Measurements from ENCODE around the gene ZFYVE9.
A peak's percentile ranks its signal among the peaks of the same experiment; 100 is the strongest.

ZFYVE9 gene

DNA sequence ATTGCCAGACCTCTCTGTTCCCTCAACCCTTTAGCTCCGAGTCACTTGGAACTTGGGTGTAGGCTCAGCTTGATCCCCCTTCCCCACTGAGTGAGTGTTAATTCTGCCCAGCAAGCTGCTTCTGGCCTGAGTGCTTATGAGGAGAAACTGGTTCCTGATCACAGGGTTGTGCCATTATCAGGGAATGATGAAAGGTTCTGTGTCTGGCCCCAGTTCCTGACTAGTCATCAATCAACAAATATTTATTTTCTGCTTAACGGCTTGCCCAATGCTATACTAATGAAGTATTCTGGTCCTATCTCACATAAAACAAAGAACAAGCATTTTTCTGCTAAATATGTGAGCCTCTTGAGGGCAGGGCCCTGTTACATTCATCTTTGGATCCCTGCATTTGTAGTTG is 203.4 kb downstream of the ZFYVE9 start:
- Mint-ChIP-seq H3K27me3 (no peaks in the 10 kb centered on the region), H3K9me3 (no peaks in the 10 kb centered on the region), H3K4me3 (no peak overlapping the region), H3K36me3 (ENCODE audit: low read depth) (peaks cover 8% of the 10 kb centered on the region), H3K4me1 (ENCODE audit: low read depth) (peaks cover 5% of the 10 kb centered on the region), H3K27ac (no peak overlapping the region)

DNA sequence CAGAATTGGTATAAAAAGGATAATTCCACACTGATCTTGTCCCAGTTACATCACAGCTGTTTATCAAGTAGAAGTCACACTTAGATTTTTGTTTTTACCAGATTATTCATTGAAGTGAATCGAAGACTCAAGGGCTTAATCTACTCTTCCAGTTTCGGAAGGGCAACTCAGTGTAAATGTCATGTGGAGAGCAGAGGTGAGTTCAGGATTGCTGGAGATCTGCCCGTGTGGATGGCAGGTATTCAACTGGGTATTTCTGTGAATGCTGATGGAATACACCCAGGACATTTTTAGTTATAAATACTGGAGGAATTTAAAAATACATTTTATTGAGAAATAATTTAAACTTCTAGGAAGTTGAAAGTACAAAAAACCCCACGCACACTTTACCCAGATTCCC is 204.8 kb downstream of the ZFYVE9 start:
- Mint-ChIP-seq H3K27ac (no peak overlapping the region), H3K9me3 (no peaks in the 10 kb centered on the region), H3K27me3 (no peaks in the 10 kb centered on the region), H3K4me1 (ENCODE audit: low read depth) (peaks cover 5% of the 10 kb centered on the region), H3K4me3 (no peak overlapping the region), H3K36me3 (ENCODE audit: low read depth) (peaks cover 11% of the 10 kb centered on the region)

- Mint-ChIP-seq H3K36me3 (ENCODE audit: low read depth) (peaks cover 20% of the 10 kb centered on the region), H3K4me3 (no peak overlapping the region), H3K27me3 (no peaks in the 10 kb centered on the region), H3K9me3 (no peaks in the 10 kb centered on the region), H3K27ac (no peak overlapping the region), H3K4me1 (ENCODE audit: low read depth) (peaks cover 5% of the 10 kb centered on the region)
These were observed 206.9 kb downstream of the ZFYVE9 start for GRCh38 chr1:52348704-52349300.

- H3K4me1 Mint-ChIP-seq (ENCODE audit: low read depth): peaks cover 5% of the 10 kb centered on the region
- no peak overlapping the region for H3K27ac Mint-ChIP-seq
- peaks cover 49% of the 10 kb centered on the region for H3K36me3 Mint-ChIP-seq (ENCODE audit: low read depth)
- no peaks in the 10 kb centered on the region for H3K9me3 Mint-ChIP-seq
- H3K27me3 Mint-ChIP-seq: no peaks in the 10 kb centered on the region
- no peak overlapping the region for H3K4me3 Mint-ChIP-seq
These were observed 210.8 kb downstream of the ZFYVE9 start for GRCh38 chr1:52352690-52353089.

DNA sequence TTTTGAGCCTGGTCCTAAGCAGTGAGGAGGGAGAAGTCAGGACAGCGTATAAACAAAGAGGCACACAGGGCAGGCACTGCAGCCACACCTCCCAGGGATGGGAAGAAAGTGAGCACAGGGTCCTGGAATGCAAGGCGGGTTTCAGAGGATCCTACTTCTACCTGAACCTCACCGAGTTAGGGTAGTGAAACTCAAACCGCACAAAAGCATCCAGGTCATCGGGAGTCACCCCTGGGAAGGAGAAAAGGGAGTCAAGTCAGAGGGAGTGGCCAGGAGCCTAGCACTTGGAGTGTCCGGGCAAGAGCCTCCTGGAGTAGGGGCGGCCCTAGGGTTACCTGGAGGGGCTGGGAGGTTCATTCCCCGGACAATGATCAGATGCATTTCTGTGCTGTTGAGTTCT is 213.5 kb downstream of the ZFYVE9 start:
- Mint-ChIP-seq H3K27me3 (no peaks in the 10 kb centered on the region), H3K4me3 (no peak overlapping the region), H3K36me3 (ENCODE audit: low read depth) (peaks cover 58% of the 10 kb centered on the region), H3K27ac (no peak overlapping the region), H3K4me1 (ENCODE audit: low read depth) (no peaks in the 10 kb centered on the region), H3K9me3 (no peaks in the 10 kb centered on the region)

DNA sequence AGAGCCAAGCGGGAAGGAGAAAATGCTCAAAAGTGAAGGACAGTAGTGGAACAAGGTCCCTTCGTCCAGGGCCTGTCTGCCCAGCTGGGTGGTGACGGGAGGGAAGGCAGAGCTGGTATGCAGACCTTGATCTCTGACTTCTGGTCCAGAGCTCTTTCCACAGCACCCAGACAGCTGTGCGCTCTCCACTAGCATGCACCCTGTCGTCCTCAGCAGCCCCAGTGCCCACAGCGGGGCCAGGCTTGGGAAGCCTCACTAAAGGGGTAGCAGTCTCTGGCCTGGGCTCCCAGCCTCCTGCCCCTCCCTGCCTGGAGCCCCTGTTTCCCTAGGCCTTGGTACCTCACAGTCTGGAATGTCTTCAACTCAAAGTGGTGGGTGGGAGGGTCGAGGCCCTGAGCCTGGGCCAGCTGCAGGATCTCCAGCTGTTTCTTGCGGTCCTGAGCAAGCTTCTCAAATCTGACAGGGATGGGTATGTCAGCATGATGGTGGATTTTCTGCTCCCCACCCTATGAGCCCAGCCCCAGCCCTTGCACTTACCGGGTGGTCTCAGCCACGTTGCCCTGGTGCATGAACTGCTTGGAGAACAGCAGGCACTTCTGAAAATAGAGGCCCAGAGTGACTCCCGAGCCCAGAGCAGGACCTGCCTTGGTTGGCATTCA is 214.1 kb downstream of the ZFYVE9 start:
- Mint-ChIP-seq H3K4me3 (no peak overlapping the region), H3K36me3 (ENCODE audit: low read depth) (peaks cover 57% of the 10 kb centered on the region), H3K9me3 (no peaks in the 10 kb centered on the region), H3K27me3 (no peaks in the 10 kb centered on the region), H3K4me1 (ENCODE audit: low read depth) (no peaks in the 10 kb centered on the region), H3K27ac (no peak overlapping the region)

DNA sequence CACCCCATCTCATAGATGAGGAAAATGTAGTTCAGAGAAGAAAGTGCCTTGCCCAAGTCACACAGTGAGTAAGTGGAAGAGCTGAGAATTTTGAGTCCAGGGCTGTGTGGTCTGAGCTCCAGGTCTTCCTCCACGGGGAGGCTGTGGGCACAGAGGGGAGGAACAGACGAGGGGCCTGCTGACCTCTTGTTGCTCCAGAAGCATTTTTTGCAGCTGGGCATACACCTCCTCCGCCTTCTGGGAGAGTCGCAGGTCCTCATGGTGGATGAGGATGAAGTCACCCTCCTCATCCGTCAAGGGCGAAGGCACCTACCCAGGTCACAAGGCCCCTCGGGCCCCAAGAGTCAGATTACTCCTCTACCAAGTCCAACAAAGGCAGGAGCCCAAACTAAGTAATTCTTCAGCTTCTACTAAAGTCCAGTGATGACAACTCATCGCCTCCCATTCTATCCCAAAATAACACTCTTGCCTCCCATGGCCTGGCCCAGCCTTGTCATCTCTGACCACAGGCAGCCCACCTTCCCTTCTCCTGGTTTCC is 215.0 kb downstream of the ZFYVE9 start:
- H3K4me3 Mint-ChIP-seq: no peak overlapping the region
- peak overlapping the region; percentile 10 for H3K27ac Mint-ChIP-seq
- H3K36me3 Mint-ChIP-seq (ENCODE audit: low read depth): peaks cover 66% of the 10 kb centered on the region
- H3K27me3 Mint-ChIP-seq: no peaks in the 10 kb centered on the region
- H3K9me3 Mint-ChIP-seq: no peaks in the 10 kb centered on the region
- peaks cover 3% of the 10 kb centered on the region for H3K4me1 Mint-ChIP-seq (ENCODE audit: low read depth)

DNA sequence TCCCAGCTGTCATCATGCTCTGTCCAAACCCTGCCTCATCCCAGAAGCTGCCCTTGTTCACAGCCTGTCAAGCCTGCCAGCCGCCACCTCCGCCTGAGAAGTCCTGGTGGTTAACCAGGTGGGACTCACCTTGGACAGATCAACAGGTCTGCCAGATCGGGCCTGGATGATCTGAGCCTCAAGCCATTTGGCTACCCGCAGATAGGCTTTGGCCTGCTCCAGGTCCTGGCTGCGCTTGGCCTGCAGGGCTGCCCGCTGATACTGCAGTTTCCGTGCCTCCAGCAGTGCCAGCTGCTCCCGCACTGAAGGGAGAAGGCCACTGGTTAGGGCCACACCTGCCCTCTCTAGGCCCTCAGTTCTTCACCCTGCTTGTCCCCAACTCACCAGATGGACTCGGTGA is 215.5 kb downstream of the ZFYVE9 start:
- Mint-ChIP-seq H3K4me1 (ENCODE audit: low read depth) (peaks cover 3% of the 10 kb centered on the region), H3K36me3 (ENCODE audit: low read depth) (peaks cover 65% of the 10 kb centered on the region), H3K27ac (no peak overlapping the region)

DNA sequence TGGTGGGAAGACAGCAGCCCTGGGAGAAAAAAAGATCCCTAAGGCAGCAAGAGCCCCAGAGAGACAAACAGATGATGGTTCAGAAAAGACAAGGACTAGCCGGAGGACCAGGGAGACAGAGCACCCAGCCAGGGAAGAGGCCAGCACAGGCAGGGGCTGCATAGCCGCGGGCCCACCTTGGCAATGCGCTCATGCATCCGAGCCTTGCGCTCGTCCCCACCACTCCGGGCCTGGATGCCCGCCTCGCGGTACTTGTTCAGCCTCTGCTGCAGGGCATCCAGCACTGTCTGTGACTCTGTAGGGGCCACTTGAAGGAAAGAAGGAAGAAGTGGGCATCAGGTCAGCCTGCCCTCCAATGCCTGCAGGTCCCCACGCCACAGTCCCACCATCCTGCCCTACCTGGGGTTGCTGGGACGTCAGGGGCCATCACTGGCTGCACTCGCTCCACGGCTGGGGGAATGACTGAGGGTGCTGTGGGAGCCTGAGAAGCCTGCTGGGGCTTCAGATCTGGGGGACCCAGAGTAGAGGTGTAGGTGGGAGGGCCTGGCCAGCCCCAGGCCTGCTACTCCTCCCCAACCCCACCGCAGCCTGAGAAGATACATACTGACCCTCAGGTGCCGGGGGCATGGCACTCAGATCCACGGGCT is 217.1 kb downstream of the ZFYVE9 start:
- Mint-ChIP-seq H3K27ac (no peak overlapping the region), H3K4me1 (ENCODE audit: low read depth) (peaks cover 10% of the 10 kb centered on the region), H3K9me3 (no peaks in the 10 kb centered on the region), H3K4me3 (no peak overlapping the region), H3K27me3 (no peaks in the 10 kb centered on the region), H3K36me3 (ENCODE audit: low read depth) (peaks cover 59% of the 10 kb centered on the region)

More for the DNA sequence above, 215.5 kb downstream of the ZFYVE9 start:
- H3K9me3 Mint-ChIP-seq: no peaks in the 10 kb centered on the region
- no peak overlapping the region for H3K4me3 Mint-ChIP-seq
- H3K27me3 Mint-ChIP-seq: no peaks in the 10 kb centered on the region

GRCh38 chr1:52359676-52360594 is 218.0 kb downstream of the ZFYVE9 start:
- Mint-ChIP-seq H3K4me3 (no peak overlapping the region), H3K36me3 (ENCODE audit: low read depth) (peaks cover 56% of the 10 kb centered on the region), H3K27me3 (no peaks in the 10 kb centered on the region), H3K27ac (no peak overlapping the region), H3K4me1 (ENCODE audit: low read depth) (peaks cover 20% of the 10 kb centered on the region), H3K9me3 (no peaks in the 10 kb centered on the region)

- peaks cover 23% of the 10 kb centered on the region for H3K4me1 Mint-ChIP-seq (ENCODE audit: low read depth)
- peaks cover 50% of the 10 kb centered on the region for H3K36me3 Mint-ChIP-seq (ENCODE audit: low read depth)
- H3K9me3 Mint-ChIP-seq: no peaks in the 10 kb centered on the region
- no peak overlapping the region for H3K27ac Mint-ChIP-seq
- no peaks in the 10 kb centered on the region for H3K27me3 Mint-ChIP-seq
- no peak overlapping the region for H3K4me3 Mint-ChIP-seq
These were observed 218.7 kb downstream of the ZFYVE9 start for GRCh38 chr1:52360595-52360968.

- H3K27ac Mint-ChIP-seq: peak overlapping the region; percentile 63
- no peaks in the 10 kb centered on the region for H3K27me3 Mint-ChIP-seq
- no peaks in the 10 kb centered on the region for H3K9me3 Mint-ChIP-seq
- H3K4me3 Mint-ChIP-seq: peak overlapping the region; percentile 92
- peaks cover 21% of the 10 kb centered on the region for H3K36me3 Mint-ChIP-seq (ENCODE audit: low read depth)
- H3K4me1 Mint-ChIP-seq (ENCODE audit: low read depth): peaks cover 45% of the 10 kb centered on the region
These were observed 222.4 kb downstream of the ZFYVE9 start for GRCh38 chr1:52364235-52364839.

DNA sequence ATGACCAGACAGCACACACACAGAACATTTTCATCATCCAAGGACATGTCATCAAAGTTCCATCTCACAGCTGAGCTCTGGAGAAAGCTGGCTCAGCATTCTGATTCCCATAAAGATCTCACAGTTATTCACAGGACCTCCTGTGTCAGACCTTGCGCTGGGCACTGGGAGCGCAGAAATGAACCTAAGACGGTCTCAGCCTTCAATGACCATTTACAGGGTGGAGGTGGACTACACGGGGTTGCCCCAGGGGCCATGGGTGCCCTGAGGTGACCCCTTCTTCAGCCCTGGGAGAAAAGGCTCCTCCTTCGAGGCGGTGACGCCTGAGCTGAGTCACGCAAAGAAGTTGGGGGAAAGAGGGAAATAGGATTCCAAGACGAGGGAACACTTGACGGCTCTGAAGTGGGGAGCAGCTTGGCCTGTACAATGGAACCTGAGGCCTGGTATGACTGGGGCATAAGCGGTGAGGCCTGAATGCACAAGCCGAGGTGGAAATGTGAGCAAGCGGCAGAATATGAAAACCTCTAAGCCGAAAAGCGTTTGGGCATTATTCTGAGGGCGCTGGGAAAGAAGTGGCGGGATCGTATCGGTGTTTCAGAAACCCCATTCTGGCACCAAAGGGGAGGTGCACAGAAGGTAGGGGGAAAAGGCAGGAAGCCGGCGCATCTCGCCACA is 223.3 kb downstream of the ZFYVE9 start:
- Mint-ChIP-seq H3K36me3 (ENCODE audit: low read depth) (peaks cover 19% of the 10 kb centered on the region), H3K9me3 (no peaks in the 10 kb centered on the region), H3K4me1 (ENCODE audit: low read depth) (peaks cover 45% of the 10 kb centered on the region), H3K4me3 (peak overlapping the region; percentile 92), H3K27ac (peak overlapping the region; percentile 91), H3K27me3 (no peaks in the 10 kb centered on the region)
